Neural crest cell (in vitro differentiated cells): ENCODE measurements around the gene FLNA. TPM values are rescaled to one million over a fixed set of nuclear protein-coding genes. Genes with fewer than 3 reads are reported as not detected.

Experiments
- DNase-seq: peaks from one replicate; pipeline ENCODE4 v3.0.0; 2021; ENCODE audit warnings: low read depth, mixed read lengths, low spot score
- H3K27ac Mint-ChIP-seq: one replicate; pipeline ENCODE4 v1.8.0; 2021; ENCODE audit warnings: mild to moderate bottlenecking, mixed read lengths; ENCODE audit not compliant: unreplicated experiment
- H3K27me3 Mint-ChIP-seq: 2 replicates; pipeline ENCODE4 v1.8.0; 2021; ENCODE audit warnings: low read depth, mild to moderate bottlenecking, mixed read lengths
- H3K36me3 Mint-ChIP-seq: 2 replicates; pipeline ENCODE4 v1.8.0; 2021; ENCODE audit warnings: low read depth, mild to moderate bottlenecking, mixed read lengths
- H3K4me1 Mint-ChIP-seq: 2 replicates; pipeline ENCODE4 v1.8.0; 2021; ENCODE audit warnings: mixed read lengths
- H3K4me3 Mint-ChIP-seq: one replicate; pipeline ENCODE4 v1.8.0; 2021; ENCODE audit warnings: mild to moderate bottlenecking, mixed read lengths
- H3K9me3 Mint-ChIP-seq: 2 replicates; pipeline ENCODE4 v1.8.0; 2021; ENCODE audit warnings: mixed read lengths
- CTCF ChIP-seq: fragments of 200-600 bp; sonication (generic); conservative IDR thresholded peaks from 2 replicates; pipeline ENCODE4 v1.5.0; 2021; ENCODE audit warnings: antibody characterized with exemption, mild to moderate bottlenecking
- total RNA-seq: library from RNA; stranded (reverse); gene quantifications from 2 replicates; pipeline ENCODE4 v1.2.1, GENCODE V29; 2021

Gene FLNA
- total RNA-seq, 1 donor from 2014 or later = 809 TPM

GRCh38 chrX:154353172-154353843, 21.1 kb downstream of the FLNA start:
- Mint-ChIP-seq H3K9me3 (no peaks in the 10 kb centered on the region), H3K36me3 (no peaks in the 10 kb centered on the region), H3K4me3 (no peak overlapping the region), H3K27ac (no peak overlapping the region), H3K4me1 (no peaks in the 10 kb centered on the region), H3K27me3 (no peaks in the 10 kb centered on the region)
- no peak for TF ChIP-seq CTCF
- DNase-seq = no peak

- H3K9me3 Mint-ChIP-seq = no peaks in the 10 kb centered on the region
- no peak for TF ChIP-seq CTCF
- peaks cover under 1% of the 10 kb centered on the region for H3K4me1 Mint-ChIP-seq
- DNase-seq = no peak
- H3K36me3 Mint-ChIP-seq = peaks cover under 1% of the 10 kb centered on the region
- no peak overlapping the region for H3K4me3 Mint-ChIP-seq
- H3K27me3 Mint-ChIP-seq = no peaks in the 10 kb centered on the region
- no peak overlapping the region for H3K27ac Mint-ChIP-seq
Observed at GRCh38 chrX:154352466-154352865, 22.0 kb downstream of the FLNA start.

DNA sequence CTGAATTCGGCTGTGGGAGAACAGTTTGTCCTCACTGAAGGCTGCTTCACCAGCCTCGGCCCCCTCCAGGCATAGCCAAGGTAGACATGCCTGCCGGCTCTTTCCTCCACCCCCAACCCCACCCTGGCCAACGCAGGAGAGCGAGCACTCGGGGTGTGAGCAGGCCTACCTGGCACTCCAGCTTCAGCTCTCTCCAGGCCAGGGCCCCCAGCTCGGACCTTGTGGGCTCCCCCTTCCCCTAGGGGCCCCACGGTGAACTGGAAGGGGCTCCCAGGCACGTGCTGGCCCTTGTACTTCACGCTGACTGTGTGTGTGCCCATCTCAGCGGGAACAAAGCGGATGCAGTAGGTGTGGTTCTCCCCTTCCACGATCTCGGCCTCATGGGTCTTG, 22.4 kb downstream of the FLNA start:
- Mint-ChIP-seq H3K27ac (no peak overlapping the region), H3K4me1 (peaks cover 5% of the 10 kb centered on the region), H3K9me3 (no peaks in the 10 kb centered on the region), H3K27me3 (peaks cover 4% of the 10 kb centered on the region), H3K36me3 (peaks cover 5% of the 10 kb centered on the region), H3K4me3 (no peak overlapping the region)
- DNase-seq = no peak
- TF ChIP-seq CTCF = no peak

DNA sequence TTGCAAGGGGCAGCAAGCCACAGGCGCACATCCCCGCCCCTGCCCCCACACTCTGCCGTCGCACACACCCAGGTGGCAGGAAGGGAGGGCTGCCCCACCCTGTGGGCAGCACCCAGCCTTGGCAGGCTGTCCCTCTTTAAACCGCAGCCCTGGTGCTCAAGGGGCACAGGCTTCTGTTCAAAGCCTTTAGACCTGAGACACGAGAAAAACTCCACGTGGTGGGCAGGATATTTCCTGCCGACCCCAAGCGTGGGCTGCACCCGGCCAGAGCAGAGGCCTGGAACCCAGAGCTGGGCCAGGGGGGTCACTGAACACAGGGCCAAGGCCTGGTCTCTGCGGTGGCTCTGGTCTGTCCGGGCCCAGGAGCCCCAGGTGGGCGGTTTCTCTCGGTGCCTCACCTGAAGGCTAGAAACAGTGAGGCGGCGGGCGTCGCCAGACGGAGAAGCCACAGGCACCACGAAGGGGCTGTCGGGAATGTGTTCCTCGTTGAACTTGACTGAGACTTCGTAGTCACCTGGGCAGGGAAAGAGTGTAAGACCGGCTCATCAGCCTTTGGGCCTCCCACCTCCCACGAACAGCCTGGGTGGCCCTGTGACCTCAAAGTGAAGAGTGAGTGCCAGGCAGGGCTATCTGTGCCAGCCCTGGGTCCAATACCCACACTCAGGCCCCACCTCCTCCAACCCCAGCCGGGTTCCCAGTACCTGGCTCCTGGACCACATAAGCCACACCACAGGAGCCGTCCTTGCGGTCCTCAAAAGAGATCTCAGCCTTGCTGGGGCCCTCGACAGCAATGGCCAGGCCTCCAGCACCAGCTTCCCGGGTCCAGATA, 23.0 kb downstream of the FLNA start:
- Mint-ChIP-seq H3K4me3 (no peak overlapping the region), H3K36me3 (peaks cover 5% of the 10 kb centered on the region)

More for the DNA sequence above, 23.0 kb downstream of the FLNA start:
- no peak overlapping the region for H3K27ac Mint-ChIP-seq
- no peak for TF ChIP-seq CTCF
- peaks cover 4% of the 10 kb centered on the region for H3K27me3 Mint-ChIP-seq
- no peaks in the 10 kb centered on the region for H3K9me3 Mint-ChIP-seq
- peaks cover 5% of the 10 kb centered on the region for H3K4me1 Mint-ChIP-seq
- no peak for DNase-seq
